BJ (cell line): ENCODE results near the gene CALCR. TPM values are rescaled to one million over a fixed set of nuclear protein-coding genes. Genes with fewer than 3 reads are reported as not detected.

Source experiments
- CTCF ChIA-PET: fragments of 350-600 bp; formaldehyde crosslinking; extraction: SDS; loops from one replicate; lab custom pipeline; 2021; ENCODE audit warnings: antibody characterized with exemption, inconsistent platforms; lab: Yijun Ruan, JAX
- POLR2A ChIA-PET: fragments of 300-600 bp; sonication (Branson Sonifier 250); formaldehyde crosslinking; extraction: SDS; loops from one replicate; lab custom pipeline; 2021; ENCODE audit warnings: antibody characterized with exemption; lab: Charles Lee
- DNase-seq: peaks from one replicate; pipeline ENCODE4 v3.0.0-alpha.2; 2011; ENCODE audit warnings: low read depth
- H3K27me3 ChIP-seq: 2 replicates; pipeline ENCODE4 v1.6.0; 2011; ENCODE audit warnings: low read length; ENCODE audit not compliant: control insufficient read depth, insufficient read depth
- H3K36me3 ChIP-seq: 2 replicates; pipeline ENCODE4 v1.5.1; 2011; ENCODE audit warnings: low read length; ENCODE audit not compliant: control insufficient read depth, insufficient read depth
- H3K4me3 ChIP-seq: 2 replicates; pipeline ENCODE4 v1.5.1; 2011; ENCODE audit warnings: low read depth, mild to moderate bottlenecking, control low read depth, low read length
- CTCF ChIP-seq: IDR thresholded peaks from 2 replicates; pipeline ENCODE4 v1.5.1; 2011; ENCODE audit warnings: low read depth, mild to moderate bottlenecking, control low read depth, inconsistent platforms, low read length, moderate library complexity; ENCODE audit not compliant: insufficient read depth
- polyA plus RNA-seq: library from polyadenylated mRNA; depleted of rRNA; stranded (reverse); fragments of >200 nt; gene quantifications from 2 replicates; pipeline ENCODE4 v1.2.3, GENCODE V29; 2011

CALCR gene
- polyA plus RNA-seq, 1 experiment = not detected

- Histone ChIP-seq H3K36me3 (no peaks in the 10 kb centered on the region), H3K27me3 (peaks cover 2% of the 10 kb centered on the region; the same call in 1 of the 2 replicates), H3K4me3 (no peak overlapping the region)
- POLR2A ChIA-PET = no interaction called here
- CTCF ChIA-PET = interaction anchor here (5.3 kb wide), 1 partner anchor 7 kb away, joined by 21 read pairs; no protein-coding TSS in a partner anchor
- no peak for DNase-seq
- TF ChIP-seq CTCF = no peak
Observed at GRCh38 chr7:93558705-93559614, 15.6 kb downstream of the CALCR start.

GRCh38 chr7:93551931-93552330, 22.6 kb downstream of the CALCR start:
- POLR2A ChIA-PET = no interaction called here
- CTCF ChIA-PET = interaction anchor here (0.5 to 5.2 kb wide), 6 partner anchors 10 to 911 kb away, joined by 3 to 38 read pairs (median 4); no protein-coding TSS in a partner anchor
- no peak for TF ChIP-seq CTCF

GRCh38 chr7:93551063-93551895, 23.2 kb downstream of the CALCR start:
- peak; percentile 61 for TF ChIP-seq CTCF
- POLR2A ChIA-PET = no interaction called here
- Histone ChIP-seq H3K4me3 (no peak overlapping the region), H3K36me3 (no peaks in the 10 kb centered on the region), H3K27me3 (peaks cover 2% of the 10 kb centered on the region; the same call in 1 of the 2 replicates)
- no peak for DNase-seq
- CTCF ChIA-PET = interaction anchor here (0.7 to 5.2 kb wide), 13 partner anchors 9 to 319 kb away, joined by 3 to 38 read pairs (median 5); partner anchors contain the start of gene VPS50

More at GRCh38 chr7:93551931-93552330, 22.6 kb downstream of the CALCR start:
- Histone ChIP-seq H3K27me3 (peaks cover 2% of the 10 kb centered on the region; the same call in 1 of the 2 replicates), H3K4me3 (no peak overlapping the region), H3K36me3 (no peaks in the 10 kb centered on the region)
- no peak for DNase-seq

- no peak for TF ChIP-seq CTCF
- DNase-seq = no peak
- Histone ChIP-seq H3K4me3 (no peak overlapping the region), H3K36me3 (no peaks in the 10 kb centered on the region), H3K27me3 (no peaks in the 10 kb centered on the region)
- CTCF ChIA-PET = interaction anchor here (1.8 to 5.2 kb wide), 2 partner anchors 10 to 302 kb away, joined by 3 to 38 read pairs; no protein-coding TSS in a partner anchor
- POLR2A ChIA-PET = no interaction called here
Observed at GRCh38 chr7:93547716-93548115, 26.8 kb downstream of the CALCR start.

- Histone ChIP-seq H3K4me3 (no peak overlapping the region), H3K27me3 (no peaks in the 10 kb centered on the region), H3K36me3 (no peaks in the 10 kb centered on the region)
- ChIA-PET POLR2A (no interaction called here), CTCF (no interaction called here)
- no peak for TF ChIP-seq CTCF
- DNase-seq = no peak
Observed at GRCh38 chr7:93544691-93545090, 29.8 kb downstream of the CALCR start.
